Stimulated activated CD4-positive, alpha-beta T cell treated with anti-CD3 and anti-CD28 coated beads, Interleukin-2, amount 100 ng/mL, for 48 hours (primary cell): ENCODE measurements around the gene XPNPEP1.

Source experiments
- DNase-seq, 2 donors: peaks; one replicate each; pipeline ENCODE4 v3.0.0-alpha.2; 2020

Gene XPNPEP1

GRCh38 chr10:109947111-109947920, 24.0 kb upstream of the XPNPEP1 start:
- DNase-seq = no peak

GRCh38 chr10:109946680-109947079, 23.4 kb upstream of the XPNPEP1 start:
- no peak for DNase-seq

GRCh38 chr10:109945473-109946177, 22.3 kb upstream of the XPNPEP1 start:
- no peak for DNase-seq

GRCh38 chr10:109944613-109945012, 21.3 kb upstream of the XPNPEP1 start:
- DNase-seq = no peak

- DNase-seq = no peak
These were observed 18.0 kb upstream of the XPNPEP1 start for GRCh38 chr10:109941236-109941862.

GRCh38 chr10:109940553-109940952, 17.2 kb upstream of the XPNPEP1 start:
- DNase-seq = no peak

GRCh38 chr10:109940117-109940516, 16.8 kb upstream of the XPNPEP1 start:
- DNase-seq = no peak

- DNase-seq = no peak
These were observed 16.1 kb upstream of the XPNPEP1 start for GRCh38 chr10:109939315-109939961.

- DNase-seq = no peak
These were observed 14.3 kb upstream of the XPNPEP1 start for GRCh38 chr10:109937460-109938065.

- DNase-seq = no peak
These were observed 11.9 kb upstream of the XPNPEP1 start for GRCh38 chr10:109934958-109935793.

- DNase-seq = no peak
These were observed 10.8 kb upstream of the XPNPEP1 start for GRCh38 chr10:109933984-109934565.

GRCh38 chr10:109932968-109933367, 9.7 kb upstream of the XPNPEP1 start:
- no peak for DNase-seq

GRCh38 chr10:109932391-109932790, 9.1 kb upstream of the XPNPEP1 start:
- DNase-seq = no peak

- DNase-seq = no peak
These were observed 7.9 kb upstream of the XPNPEP1 start for GRCh38 chr10:109931163-109931562.

GRCh38 chr10:109929501-109930219, 6.3 kb upstream of the XPNPEP1 start:
- no peak for DNase-seq

GRCh38 chr10:109928475-109928891, 5.2 kb upstream of the XPNPEP1 start:
- no peak for DNase-seq

GRCh38 chr10:109926825-109927224, 3.5 kb upstream of the XPNPEP1 start:
- DNase-seq = no peak

- no peak for DNase-seq
These were observed 2.9 kb upstream of the XPNPEP1 start for GRCh38 chr10:109926061-109926745.

GRCh38 chr10:109924967-109925620, 1.8 kb upstream of the XPNPEP1 start:
- DNase-seq = no peak

- DNase-seq = no peak
These were observed 776 bp upstream of the XPNPEP1 start for GRCh38 chr10:109924087-109924486.
